Caki2 (cell line): ENCODE measurements around the gene OR11H12. TPM values are rescaled to one million over a fixed set of nuclear protein-coding genes. Genes with fewer than 3 reads are reported as not detected.
"Not testable (repeated sequence)": the region's sequence is repeated elsewhere in the genome, so short reads cannot be mapped to it uniquely, and the experiment has no call there.

ENCODE experiments used
- DNase-seq: peaks from one replicate; pipeline ENCODE4 v3.0.0-alpha.2; 2015; ENCODE audit warnings: low read depth
- in situ Hi-C: cut with HindIII; loops from 2 replicates; pipeline ENCODE4 v1.10.0; 2016; ENCODE audit warnings: low sequenced_read_pairs, low pct_unique_long_range_greater_than_20kb, mixed read lengths
- total RNA-seq: library from RNA; depleted of rRNA; stranded (reverse); fragments of >200 nt; shearing (Covaris generic); gene quantifications from 2 replicates; pipeline ENCODE4 v1.2.3, GENCODE V29; 2014; ENCODE audit warnings: low replicate concordance; rRNA removed

OR11H12 gene, protein sequence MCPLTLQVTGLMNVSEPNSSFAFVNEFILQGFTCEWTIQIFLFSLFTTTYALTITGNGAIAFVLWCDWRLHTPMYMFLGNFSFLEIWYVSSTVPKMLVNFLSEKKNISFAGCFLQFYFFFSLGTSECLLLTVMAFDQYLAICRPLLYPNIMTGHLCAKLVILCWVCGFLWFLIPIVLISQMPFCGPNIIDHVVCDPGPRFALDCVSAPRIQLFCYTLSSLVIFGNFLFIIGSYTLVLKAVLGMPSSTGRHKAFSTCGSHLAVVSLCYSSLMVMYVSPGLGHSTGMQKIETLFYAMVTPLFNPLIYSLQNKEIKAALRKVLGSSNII
- total RNA-seq = not detected in 2 replicates

DNA sequence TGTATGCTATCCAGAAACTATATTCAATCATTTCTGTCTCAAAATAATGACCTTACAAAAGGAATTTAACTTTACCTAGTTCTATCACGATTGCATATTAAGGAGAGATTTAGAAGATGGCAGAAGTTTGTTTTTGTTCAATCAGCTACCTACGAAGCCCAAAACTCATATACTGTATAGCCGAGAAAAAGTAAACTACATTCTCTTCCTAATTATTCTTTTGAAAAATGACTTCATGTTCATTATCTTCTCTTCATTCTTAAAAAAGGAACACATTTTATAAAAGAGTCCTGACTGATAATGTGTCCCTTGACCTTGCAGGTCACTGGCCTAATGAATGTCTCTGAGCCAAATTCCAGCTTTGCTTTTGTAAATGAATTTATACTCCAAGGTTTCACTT, at the start of gene OR11H12:
OR11H12 (plus strand) TSS at position 301 of the 400 bp plus-strand sequence; CDS start at position 301, 0 bp downstream.
- in situ Hi-C loops, DNase-seq: not testable (repeated sequence)

DNA sequence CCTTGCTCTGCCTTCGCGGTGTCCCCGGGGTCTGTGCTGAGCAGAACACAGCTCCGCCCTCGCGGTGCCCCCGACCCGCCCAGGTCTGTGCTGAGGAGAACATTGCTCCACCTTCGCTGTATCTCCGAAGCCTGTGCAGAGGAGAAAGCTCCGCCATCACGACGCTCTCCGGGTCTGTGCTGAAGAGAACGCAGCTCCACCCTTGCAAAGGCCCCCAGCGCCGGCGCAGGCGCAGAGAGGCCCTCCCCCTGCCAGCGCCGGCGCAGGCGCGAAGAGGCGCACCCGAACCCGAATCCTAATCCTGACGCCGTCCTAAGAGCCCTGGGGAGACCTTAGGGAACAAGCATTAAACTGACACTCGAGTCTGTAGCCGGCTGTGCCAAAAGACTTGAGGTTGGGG, 18.0 kb upstream of the OR11H12 start:
- DNase-seq, in situ Hi-C loops: not testable (repeated sequence)

DNA sequence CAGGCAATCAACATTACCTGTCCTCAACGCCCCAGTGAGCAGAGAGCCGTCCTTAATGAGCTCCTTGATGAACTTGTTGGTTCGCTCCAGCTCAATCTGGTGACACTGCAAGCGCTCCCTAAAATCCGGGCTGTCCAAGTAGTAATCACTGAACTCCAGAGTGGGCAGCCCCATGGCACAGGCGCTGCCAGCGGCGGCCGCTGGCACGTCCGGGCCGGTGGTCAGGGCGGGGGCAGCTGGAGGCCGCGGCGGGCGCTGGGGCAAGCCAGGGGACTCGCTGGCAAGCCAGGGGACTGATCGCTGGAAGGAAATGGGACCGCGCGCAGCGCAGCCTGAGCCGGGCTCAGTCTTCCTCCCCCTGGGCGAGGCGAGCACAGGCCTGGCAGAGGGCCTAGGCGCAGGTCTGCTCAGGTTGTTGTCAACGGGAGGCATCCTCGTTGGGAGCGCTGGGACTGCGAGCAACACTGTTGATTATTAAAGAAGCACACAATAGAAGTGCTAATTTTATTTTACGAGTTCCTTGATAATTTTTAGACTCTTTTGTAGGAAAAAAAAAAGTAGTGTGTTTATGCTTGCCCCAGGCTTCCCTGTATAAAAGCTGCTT, 25.8 kb downstream of the OR11H12 start:
- in situ Hi-C loops, DNase-seq: not testable (repeated sequence)

DNA sequence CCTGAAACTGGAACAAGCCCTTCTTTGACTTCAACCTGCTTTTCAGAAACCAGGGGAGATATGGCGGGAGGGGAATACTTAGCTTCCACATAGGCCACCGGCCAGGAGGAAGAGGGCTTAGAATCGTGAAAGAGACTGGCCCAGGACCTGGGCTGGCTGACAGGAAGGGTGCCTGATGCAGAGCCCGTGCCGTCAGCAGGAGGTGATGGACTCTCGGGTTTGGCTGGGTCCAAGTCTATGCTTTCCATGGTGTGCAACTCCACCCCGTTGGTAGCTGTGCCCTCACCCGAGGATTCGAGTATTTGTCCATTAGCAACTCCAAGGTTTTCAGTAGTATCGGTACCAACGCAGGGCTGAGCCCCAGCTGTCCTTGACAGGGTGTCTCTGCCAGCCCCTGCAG, 35.1 kb downstream of the OR11H12 start:
- DNase-seq, in situ Hi-C loops: not testable (repeated sequence)

DNA sequence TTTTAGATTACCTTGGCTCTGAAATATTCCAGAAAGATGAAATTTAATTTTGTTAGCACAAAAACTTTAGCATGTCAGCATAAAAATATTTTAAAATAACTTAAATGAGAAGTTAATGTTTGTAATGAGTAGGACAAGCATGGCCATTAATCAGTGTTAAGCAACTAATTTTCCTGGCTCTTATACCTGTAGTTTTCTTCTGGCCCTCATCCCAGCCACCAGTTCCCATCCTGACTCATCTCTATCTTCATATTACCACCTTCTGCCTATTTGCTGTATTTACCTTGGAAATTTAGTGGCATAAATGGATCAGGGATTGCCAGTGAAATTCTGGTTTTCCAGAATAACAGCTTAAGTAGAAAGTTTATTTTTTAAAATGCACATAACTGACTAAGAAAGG, 37.1 kb downstream of the OR11H12 start:
- DNase-seq, in situ Hi-C loops: not testable (repeated sequence)

DNA sequence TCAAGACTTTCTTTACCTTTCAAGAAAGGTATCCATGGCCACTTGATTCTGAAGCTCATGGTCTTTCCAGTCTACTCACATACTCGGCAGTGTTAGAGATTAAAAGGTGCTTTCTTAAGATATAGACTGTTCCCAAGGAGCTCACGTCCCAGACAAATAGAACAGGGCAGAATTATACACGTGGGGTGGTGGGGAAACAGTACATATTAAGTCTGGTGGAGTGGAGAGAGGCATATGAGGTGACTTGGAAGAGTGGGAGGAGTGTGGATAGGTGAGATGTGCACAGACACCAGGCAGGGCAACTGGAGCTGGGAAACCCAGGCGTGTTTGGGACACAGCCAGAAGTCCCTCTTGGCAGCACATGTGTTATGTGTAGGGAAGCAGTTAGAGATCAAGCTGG, 37.9 kb downstream of the OR11H12 start:
- in situ Hi-C loops, DNase-seq: not testable (repeated sequence)

DNA sequence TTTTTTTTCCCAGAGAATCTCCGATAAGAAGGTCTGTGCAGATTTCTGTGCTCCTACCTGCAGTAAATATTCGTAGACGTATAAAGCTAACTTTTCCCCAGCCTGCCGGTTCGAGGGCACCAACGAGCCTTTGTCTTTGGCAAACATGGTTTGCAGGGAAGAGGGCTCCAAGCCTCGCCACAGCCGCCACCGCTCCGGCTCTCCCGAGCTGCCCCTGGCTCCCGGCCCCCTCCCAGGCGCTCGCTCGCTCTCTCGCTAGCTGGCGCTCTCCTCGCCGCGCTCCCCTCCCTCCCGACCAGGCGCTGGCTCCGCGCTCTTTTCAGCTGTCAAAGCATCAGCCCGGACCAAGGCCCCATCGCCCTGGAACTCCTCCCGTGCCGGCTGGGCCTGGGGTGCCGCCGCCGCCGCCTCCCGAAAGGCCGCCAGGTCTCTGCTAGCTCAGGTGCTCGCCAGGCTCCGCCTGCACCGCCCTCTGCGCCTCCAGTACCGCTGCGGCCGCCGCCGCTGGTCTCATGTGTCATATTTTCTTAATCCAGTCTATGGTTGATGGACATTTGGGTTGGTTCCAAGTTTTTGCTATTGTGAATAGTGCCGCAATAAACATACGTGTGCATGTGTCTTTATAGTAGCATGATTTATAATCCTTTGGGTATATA, 45.3 kb downstream of the OR11H12 start:
- in situ Hi-C loops, DNase-seq: not testable (repeated sequence)
